ENCODE measurements around the gene CSH1.
"Not testable (repeated sequence)": the region's sequence is repeated elsewhere in the genome, so short reads cannot be mapped to it uniquely, and the experiment has no call there.

The CSH1 gene

GRCh38 chr17:63919311-63919723 lies 22.9 kb upstream of the CSH1 start:
- H3K9me3 ChIP-seq (ENCODE audit: control insufficient read depth, insufficient read depth, low read depth, low read length) = no peaks in the 10 kb centered on the region
- H3K27ac ChIP-seq (ENCODE audit: extremely low read depth, low read depth, low read length) = no peak overlapping the region
- H3K36me3 ChIP-seq (ENCODE audit: control insufficient read depth in 2 of 2, insufficient read depth in 1 of 2, low read length in 2 of 2) = no peaks in the 10 kb centered on the region
- no peak for TF ChIP-seq ZNF514 (tag by site-specific recombination; IDR thresholded peaks at IDR 0.05)
- peak; percentile 68 for TF ChIP-seq ZNF654 (tag by site-specific recombination; IDR thresholded peaks at IDR 0.05; ENCODE audit: low read depth)
- TF ChIP-seq ZNF473 (tag by site-specific recombination; IDR thresholded peaks at IDR 0.05) = no peak
- 0 out of 2 replicates have a peak, but pooled peaks have one; percentile 35 for TF ChIP-seq ZBTB10 (tag by site-specific recombination; IDR thresholded peaks at IDR 0.05)
- peak; percentile 38; the same call in 1 of the 2 replicates for TF ChIP-seq CTCF (tag by site-specific recombination; IDR thresholded peaks at IDR 0.05)
- POLR2A ChIA-PET = interaction anchor here (2.0 kb wide), 1 partner anchor 227 kb away, joined by 10 read pairs; no protein-coding TSS in a partner anchor
- no peak overlapping the region for H3K4me3 ChIP-seq (ENCODE audit: low read depth, low read length)
- CTCF ChIA-PET = interaction anchor here (0.6 to 4.5 kb wide), 48 partner anchors 9 to 496 kb away, joined by 3 to 58 read pairs (median 4); partner anchors contain the start of gene CD79B
- no peaks in the 10 kb centered on the region for H3K4me1 ChIP-seq (ENCODE audit: control insufficient read depth, insufficient read depth, low read length)

GRCh38 chr17:63918789-63919305 lies 22.5 kb upstream of the CSH1 start, which contains the start of gene GH1:
GH1 (minus strand) TSS chr17:63918839; CDS start chr17:63918776, 63 bp downstream.
- H3K4me1 ChIP-seq (ENCODE audit: control insufficient read depth, insufficient read depth, low read length) = not testable (repeated sequence)
- POLR2A ChIA-PET = interaction anchor here (2.0 kb wide), 1 partner anchor 227 kb away, joined by 10 read pairs; no protein-coding TSS in a partner anchor

GRCh38 chr17:63918305-63918704 lies 21.9 kb upstream of the CSH1 start:
- ChIA-PET CTCF (interaction anchor here (0.5 to 4.5 kb wide), 26 partner anchors 12 to 373 kb away, joined by 3 to 58 read pairs (median 5); partner anchors contain the start of gene CD79B), POLR2A (interaction anchor here (2.0 kb wide), 1 partner anchor 228 kb away, joined by 10 read pairs; no protein-coding TSS in a partner anchor)
- Histone ChIP-seq H3K9me3 (ENCODE audit: control insufficient read depth, insufficient read depth, low read depth, low read length) (no peaks in the 10 kb centered on the region), H3K4me1 (ENCODE audit: control insufficient read depth, insufficient read depth, low read length) (no peaks in the 10 kb centered on the region), H3K27ac (ENCODE audit: extremely low read depth, low read depth, low read length) (no peak overlapping the region), H3K36me3 (ENCODE audit: control insufficient read depth in 2 of 2, insufficient read depth in 1 of 2, low read length in 2 of 2) (no peaks in the 10 kb centered on the region), H3K4me3 (ENCODE audit: low read depth, low read length) (no peak overlapping the region)
- TF ChIP-seq ZSCAN4 (tag by site-specific recombination; IDR thresholded peaks at IDR 0.05) (no peak), ZNF416 (tag by site-specific recombination; IDR thresholded peaks at IDR 0.05) (no peak), ZNF175 (tag by site-specific recombination; IDR thresholded peaks at IDR 0.05) (no peak), ZNF274 (IDR thresholded peaks at IDR 0.05; ENCODE audit: low read length) (no peak), ZNF274 (tag by site-specific recombination; IDR thresholded peaks at IDR 0.05; ENCODE audit: borderline replicate concordance) (no peak), ZNF398 (tag by site-specific recombination; IDR thresholded peaks at IDR 0.05) (no peak), ZNF335 (tag by site-specific recombination; conservative IDR thresholded peaks at IDR 0.05) (no peak), ZNF214 (tag by site-specific recombination; IDR thresholded peaks at IDR 0.05; ENCODE audit: borderline replicate concordance) (no peak), ZBTB17 (tag by site-specific recombination; IDR thresholded peaks at IDR 0.05) (no peak), ZNF394 (tag by site-specific recombination; IDR thresholded peaks at IDR 0.05; ENCODE audit: borderline replicate concordance) (no peak), ZNF266 (tag by site-specific recombination; IDR thresholded peaks at IDR 0.05; ENCODE audit: low read depth) (no peak), ZNF670 (tag by site-specific recombination; IDR thresholded peaks at IDR 0.05; ENCODE audit: low read depth) (no peak), ZNF239 (tag by site-specific recombination; IDR thresholded peaks at IDR 0.05) (no peak), GLIS1 (tag by site-specific recombination; IDR thresholded peaks at IDR 0.05) (no peak), ZNF37A (tag by site-specific recombination; IDR thresholded peaks at IDR 0.05) (no peak), ZNF155 (tag by site-specific recombination; IDR thresholded peaks at IDR 0.05) (no peak), ZNF792 (tag by site-specific recombination; IDR thresholded peaks at IDR 0.05) (no peak), RBAK (tag by site-specific recombination; IDR thresholded peaks at IDR 0.05) (no peak), ZNF121 (tag by site-specific recombination; IDR thresholded peaks at IDR 0.05) (no peak)

More at GRCh38 chr17:63918789-63919305, 22.5 kb upstream of the CSH1 start, which contains the start of gene GH1:
- not testable (repeated sequence) for H3K4me3 ChIP-seq (ENCODE audit: low read depth, low read length); H3K27ac ChIP-seq (ENCODE audit: extremely low read depth, low read depth, low read length); H3K9me3 ChIP-seq (ENCODE audit: control insufficient read depth, insufficient read depth, low read depth, low read length); H3K36me3 ChIP-seq (ENCODE audit: control insufficient read depth in 2 of 2, insufficient read depth in 1 of 2, low read length in 2 of 2)
- CTCF ChIA-PET = interaction anchor here (0.6 to 4.5 kb wide), 45 partner anchors 8 to 496 kb away, joined by 3 to 58 read pairs (median 4); partner anchors contain the start of gene CD79B

Data from HEK293 (cell line).